K562 (cell line): ENCODE results near the gene MAB21L1.

ENCODE experiments used
- BRD4 ChIP-seq: fragments of 200-600 bp; sonication (generic); IDR thresholded peaks from 2 replicates; pipeline ENCODE4 v1.6.1; 2017; ENCODE audit warnings: inconsistent platforms
- EP300 ChIP-seq: IDR thresholded peaks from 2 replicates; pipeline ENCODE4 v1.6.1; 2012; ENCODE audit warnings: low read length, improper control_type of control experiment
- EZH2 ChIP-seq: IDR thresholded peaks from 2 replicates; pipeline ENCODE4 v1.6.1; 2012; ENCODE audit warnings: low read depth, mild to moderate bottlenecking, inconsistent platforms, low read length, borderline replicate concordance
- L3MBTL2 ChIP-seq: fragments of 450-650 bp; IDR thresholded peaks from 2 replicates; pipeline ENCODE4 v1.6.1; 2016; ENCODE audit warnings: mild to moderate bottlenecking, moderate library complexity
- MAFK ChIP-seq: IDR thresholded peaks from 2 replicates; pipeline ENCODE4 v1.6.1; 2011; ENCODE audit warnings: low read length, improper control_type of control experiment
- NFE2 ChIP-seq: IDR thresholded peaks from 2 replicates; pipeline ENCODE4 v1.6.1; 2014; ENCODE audit warnings: antibody characterized with exemption, low read depth
- POLR2A ChIP-seq: fragments of 450-650 bp; conservative IDR thresholded peaks from 2 replicates; pipeline ENCODE4 v1.6.1; 2016
- SMARCA4 ChIP-seq: fragments of 450-650 bp; IDR thresholded peaks from 2 replicates; pipeline ENCODE4 v1.6.1; 2016
- TAF1 ChIP-seq: IDR thresholded peaks from 2 replicates; pipeline ENCODE4 v1.6.1; 2011; ENCODE audit warnings: mild to moderate bottlenecking, low read length, moderate library complexity; ENCODE audit not compliant: insufficient read depth, control insufficient read depth, severe bottlenecking; ENCODE audit errors: extremely low read depth
- TARDBP ChIP-seq: fragments of 450-650 bp; IDR thresholded peaks from 2 replicates; pipeline ENCODE4 v1.6.1; 2016
- ZHX1 ChIP-seq: fragments of 150-350 bp; conservative IDR thresholded peaks from 2 replicates; pipeline ENCODE4 v1.6.1; 2014; ENCODE audit warnings: low read length
- ZNF133 ChIP-seq: fragments of 250-450 bp; sonication (Bioruptor Pico); IDR thresholded peaks from 2 replicates; pipeline ENCODE4 v1.4.0; 2020; ENCODE audit warnings: mild to moderate bottlenecking
- ZNF274 ChIP-seq: IDR thresholded peaks from 2 replicates; pipeline ENCODE4 v1.6.1; 2011; ENCODE audit warnings: low read depth, mild to moderate bottlenecking, low read length, moderate library complexity, borderline replicate concordance
- TF ChIP-seq, protein P1 (sequence below): fragments of 250-450 bp; sonication (Bioruptor Pico); IDR thresholded peaks from 2 replicates; pipeline ENCODE4 v1.5.0; 2020; ENCODE audit warnings: mild to moderate bottlenecking

GRCh38 chr13:35479706-35480105 is 3.2 kb upstream of the MAB21L1 start:
- TF ChIP-seq ZNF133 (CRISPR knock-in tag) (no peak), EP300 (no peak), BRD4 (no peak), L3MBTL2 (no peak), ZHX1 (no peak), MAFK (no peak), EZH2 (no peak), TARDBP (no peak), NFE2 (no peak), TAF1 (no peak), POLR2A (no peak), SMARCA4 (no peak), ZNF274 (no peak)
- TF ChIP-seq, protein P1, sequence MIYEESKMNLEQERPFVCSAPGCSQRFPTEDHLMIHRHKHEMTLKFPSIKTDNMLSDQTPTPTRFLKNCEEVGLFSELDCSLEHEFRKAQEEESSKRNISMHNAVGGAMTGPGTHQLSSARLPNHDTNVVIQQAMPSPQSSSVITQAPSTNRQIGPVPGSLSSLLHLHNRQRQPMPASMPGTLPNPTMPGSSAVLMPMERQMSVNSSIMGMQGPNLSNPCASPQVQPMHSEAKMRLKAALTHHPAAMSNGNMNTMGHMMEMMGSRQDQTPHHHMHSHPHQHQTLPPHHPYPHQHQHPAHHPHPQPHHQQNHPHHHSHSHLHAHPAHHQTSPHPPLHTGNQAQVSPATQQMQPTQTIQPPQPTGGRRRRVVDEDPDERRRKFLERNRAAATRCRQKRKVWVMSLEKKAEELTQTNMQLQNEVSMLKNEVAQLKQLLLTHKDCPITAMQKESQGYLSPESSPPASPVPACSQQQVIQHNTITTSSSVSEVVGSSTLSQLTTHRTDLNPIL (CRISPR knock-in tag): no peak
